Gastrocnemius medialis (tissue), 4 donors: ENCODE measurements around the gene UFD1. TPM values are rescaled to one million over a fixed set of nuclear protein-coding genes. Genes with fewer than 3 reads are reported as not detected.

Experiments
- ATAC-seq, 2 donors: fragments of 150-250 bp; one replicate each; pipeline ENCODE4 v1.9.1; 2016
- DNase-seq, 2 donors: peaks; one replicate each; pipeline ENCODE4 v3.0.0-alpha.2; 2019
- H3K27ac ChIP-seq, 4 donors: fragments of 200-600 bp; sonication (generic); 1 replicate in 1 of 4; 2 replicates in 3 of 4; pipeline ENCODE4 v1.5.1; 2016 to 2018; ENCODE audit warnings: mild to moderate bottlenecking in 2 of 4, moderate library complexity in 1 of 4
- H3K27me3 ChIP-seq, 3 donors: fragments of 200-600 bp; sonication (generic) in 2 of 3; 1 replicate in 1 of 3; 2 replicates in 2 of 3; pipeline versions ENCODE4 v1.5.1 to v1.6.0; 2016 to 2019; ENCODE audit warnings: mild to moderate bottlenecking in 1 of 3, moderate library complexity in 1 of 3
- H3K36me3 ChIP-seq, 2 donors: fragments of 200-600 bp; sonication (generic) in 1 of 2; one replicate each; pipeline ENCODE4 v1.5.1; 2017 to 2018
- H3K4me1 ChIP-seq, 2 donors: fragments of 200-600 bp; sonication (generic) in 1 of 2; one replicate each; pipeline ENCODE4 v1.5.1; 2016 to 2017; ENCODE audit warnings: mild to moderate bottlenecking in 2 of 2
- H3K4me3 ChIP-seq, 4 donors: fragments of 200-600 bp; sonication (generic) in 3 of 4; 1 replicate in 1 of 4; 2 replicates in 3 of 4; pipeline ENCODE4 v1.5.1; 2016 to 2019; ENCODE audit warnings: mild to moderate bottlenecking in 2 of 4
- H3K9me3 ChIP-seq, 3 donors: fragments of 200-600 bp; sonication (generic) in 2 of 3; 1 replicate in 1 of 3; 2 replicates in 2 of 3; pipeline ENCODE4 v1.5.1; 2016 to 2019
- POLR2A ChIP-seq, 2 donors: fragments of 450-650 bp; IDR thresholded peaks; one replicate each; pipeline ENCODE4 v1.6.1; 2017; ENCODE audit warnings: antibody characterized with exemption in 2 of 2, mild to moderate bottlenecking in 2 of 2, moderate library complexity in 2 of 2
- in situ Hi-C, 4 donors: fragments of 200-750 bp; cut with MboI; loops; one replicate each; pipeline versions ENCODE4 v1.15.0 to v1.8.0; 2017; ENCODE audit warnings: low sequenced_read_pairs in 4 of 4
- intact Hi-C: fragments of 100-400 bp; cut with DNase I; formaldehyde crosslinking; loops from one replicate; pipeline ENCODE4 v1.15.1; 2023; ENCODE audit warnings: low total_unique reads
- total RNA-seq, 4 donors: library from RNA; depleted of rRNA; stranded (reverse); fragments of >200 nt; gene quantifications; one replicate each; pipeline versions ENCODE4 v1.1.0 to v1.2.3, GENCODE V29; 2016
- TF ChIP-seq, protein P1 (sequence below), 5 experiments: fragments of 450-650 bp in 3 of 5; fragments of 200-600 bp in 2 of 5; sonication (generic) in 2 of 5; IDR thresholded peaks in 4 of 5; conservative IDR thresholded peaks in 1 of 5; 1 replicate in 4 of 5; 2 replicates in 1 of 5; pipeline ENCODE4 v1.5.1; 2016 to 2019; ENCODE audit warnings: antibody characterized with exemption in 5 of 5, mild to moderate bottlenecking in 3 of 5, moderate library complexity in 3 of 5

UFD1 gene
- total RNA-seq, 4 donors from 2014 or later: 106 to 199 (median 165) TPM

- TF ChIP-seq, protein P1, sequence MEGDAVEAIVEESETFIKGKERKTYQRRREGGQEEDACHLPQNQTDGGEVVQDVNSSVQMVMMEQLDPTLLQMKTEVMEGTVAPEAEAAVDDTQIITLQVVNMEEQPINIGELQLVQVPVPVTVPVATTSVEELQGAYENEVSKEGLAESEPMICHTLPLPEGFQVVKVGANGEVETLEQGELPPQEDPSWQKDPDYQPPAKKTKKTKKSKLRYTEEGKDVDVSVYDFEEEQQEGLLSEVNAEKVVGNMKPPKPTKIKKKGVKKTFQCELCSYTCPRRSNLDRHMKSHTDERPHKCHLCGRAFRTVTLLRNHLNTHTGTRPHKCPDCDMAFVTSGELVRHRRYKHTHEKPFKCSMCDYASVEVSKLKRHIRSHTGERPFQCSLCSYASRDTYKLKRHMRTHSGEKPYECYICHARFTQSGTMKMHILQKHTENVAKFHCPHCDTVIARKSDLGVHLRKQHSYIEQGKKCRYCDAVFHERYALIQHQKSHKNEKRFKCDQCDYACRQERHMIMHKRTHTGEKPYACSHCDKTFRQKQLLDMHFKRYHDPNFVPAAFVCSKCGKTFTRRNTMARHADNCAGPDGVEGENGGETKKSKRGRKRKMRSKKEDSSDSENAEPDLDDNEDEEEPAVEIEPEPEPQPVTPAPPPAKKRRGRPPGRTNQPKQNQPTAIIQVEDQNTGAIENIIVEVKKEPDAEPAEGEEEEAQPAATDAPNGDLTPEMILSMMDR (IDR thresholded peaks at IDR 0.05 in 4 of 5, conservative IDR thresholded peaks at IDR 0.05 in 1 of 5): no peak
- no peak for TF ChIP-seq POLR2A (IDR thresholded peaks at IDR 0.05)
- Histone ChIP-seq H3K4me3 (peak overlapping the region; percentile 63 to 78 (median 70)), H3K9me3 (no peaks in the 10 kb centered on the region), H3K27ac (peak overlapping the region; percentile 90 to 98 (median 97)), H3K27me3 (no peaks in the 10 kb centered on the region), H3K4me1 (peaks cover 45 to 48% of the 10 kb centered on the region in 2 donors), H3K36me3 (peaks cover 0 to 29% of the 10 kb centered on the region in 2 donors)
- intact Hi-C loops: loop anchor here (2.0 kb wide), 3 partner anchors 187 to 355 kb away; partner anchors contain the start of genes CLTCL1, DGCR2 and SLC25A1
- DNase-seq (no peak), ATAC-seq (no peak)
- in situ Hi-C loops: no loop called here
Measured at GRCh38 chr22:19477321-19478044, 1.5 kb downstream of the UFD1 start.

DNA sequence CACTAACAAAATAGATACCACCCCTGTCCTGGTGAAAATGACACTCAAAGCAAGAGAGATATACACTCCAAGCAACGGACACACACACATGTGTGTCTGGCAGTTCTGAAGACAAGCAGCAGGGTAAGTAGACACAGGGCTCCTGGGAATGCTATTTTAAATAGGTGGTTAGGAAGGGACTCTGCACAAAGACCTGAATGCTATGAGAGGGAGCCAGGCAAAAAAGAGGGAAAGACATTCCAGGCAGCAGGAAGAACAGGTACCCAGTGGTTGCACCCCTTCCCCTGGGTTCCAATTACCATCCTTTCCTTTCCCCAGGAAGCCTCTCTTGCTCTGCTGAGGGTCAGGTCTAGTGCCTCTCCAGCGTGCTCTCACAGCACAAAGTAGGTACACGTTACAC lies 3.0 kb downstream of the UFD1 start:
- DNase-seq (no peak), ATAC-seq (no peak)
- Histone ChIP-seq H3K4me3 (peak overlapping the region in 1 of 4 donors; percentile 4), H3K27me3 (no peaks in the 10 kb centered on the region), H3K36me3 (peaks cover 0 to 42% of the 10 kb centered on the region in 2 donors), H3K27ac (peak overlapping the region; percentile 90 to 98 (median 97)), H3K9me3 (no peaks in the 10 kb centered on the region), H3K4me1 (peaks cover 45 to 48% of the 10 kb centered on the region in 2 donors)
- intact Hi-C loops: no loop called here
- TF ChIP-seq, protein P1 (IDR thresholded peaks at IDR 0.05 in 4 of 5, conservative IDR thresholded peaks at IDR 0.05 in 1 of 5): no peak
- TF ChIP-seq POLR2A (IDR thresholded peaks at IDR 0.05): no peak
- in situ Hi-C loops: no loop called here

GRCh38 chr22:19473578-19473977 lies 5.4 kb downstream of the UFD1 start:
- TF ChIP-seq, protein P1 (IDR thresholded peaks at IDR 0.05 in 4 of 5, conservative IDR thresholded peaks at IDR 0.05 in 1 of 5): peak in 4 of 5 experiments; percentile 25 to 36 (median 30)
- TF ChIP-seq POLR2A (IDR thresholded peaks at IDR 0.05): no peak
- H3K27me3 ChIP-seq: no peaks in the 10 kb centered on the region
- H3K27ac ChIP-seq: peak overlapping the region; percentile 90 to 98 (median 97)
- peaks cover 39 to 43% of the 10 kb centered on the region in 2 donors for H3K4me1 ChIP-seq
- ATAC-seq: peak; percentile 84 to 86
- H3K4me3 ChIP-seq: no peak overlapping the region
- in situ Hi-C loops (loop anchor here in 1 of 4 donors (25.0 kb wide), 1 partner anchor 286 kb away; the partner anchor contains the start of gene SLC25A1), intact Hi-C loops (loop anchor here (1.0 kb wide), 1 partner anchor 83 kb away; no protein-coding TSS in a partner anchor)
- DNase-seq: peak; percentile 66 to 88
- H3K9me3 ChIP-seq: no peaks in the 10 kb centered on the region
- peaks cover 0 to 67% of the 10 kb centered on the region in 2 donors for H3K36me3 ChIP-seq

DNA sequence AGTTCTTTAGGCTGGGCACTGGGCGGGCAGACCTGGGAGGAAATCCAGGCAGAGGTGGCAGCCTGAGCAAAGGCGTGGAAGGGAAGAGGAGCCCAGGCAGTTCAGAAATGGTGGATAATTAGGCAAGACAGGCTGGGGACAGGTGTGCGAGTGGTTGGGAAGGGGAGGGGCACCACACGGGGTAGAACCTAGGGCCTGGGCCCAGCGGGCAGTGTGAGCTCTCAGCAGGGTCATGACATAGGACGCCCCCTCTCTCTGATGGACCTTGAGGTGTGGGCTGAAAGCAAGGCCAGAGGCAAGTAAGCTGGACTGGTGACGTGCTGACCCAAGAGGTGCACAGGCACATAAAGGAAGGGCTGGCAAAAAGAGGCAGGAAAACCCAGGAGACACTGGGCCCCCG lies 6.8 kb downstream of the UFD1 start:
- intact Hi-C loops: no loop called here
- in situ Hi-C loops: loop anchor here in 1 of 4 donors (25.0 kb wide), 1 partner anchor 285 kb away; the partner anchor contains the start of gene SLC25A1
- H3K36me3 ChIP-seq: peaks cover 0 to 80% of the 10 kb centered on the region in 2 donors

More for the DNA sequence above, 6.8 kb downstream of the UFD1 start:
- DNase-seq (no peak), ATAC-seq (no peak)
- Histone ChIP-seq H3K4me3 (no peak overlapping the region), H3K9me3 (no peaks in the 10 kb centered on the region), H3K27ac (peak overlapping the region; percentile 90 to 98 (median 97)), H3K4me1 (peaks cover 31 to 34% of the 10 kb centered on the region in 2 donors), H3K27me3 (no peaks in the 10 kb centered on the region)
- no peak for TF ChIP-seq POLR2A (IDR thresholded peaks at IDR 0.05)
- TF ChIP-seq, protein P1 (IDR thresholded peaks at IDR 0.05 in 4 of 5, conservative IDR thresholded peaks at IDR 0.05 in 1 of 5): no peak
